HepG2 (cell line): Measurements from ENCODE around the gene CCDC148. TPM values are rescaled to one million over a fixed set of nuclear protein-coding genes. Genes with fewer than 3 reads are reported as not detected.
A peak's percentile ranks its signal among the peaks of the same experiment; 100 is the strongest.

ENCODE experiments used
- AHDC1 ChIP-seq: sonication (generic); formaldehyde crosslinking; IDR thresholded peaks from 2 replicates; pipeline ENCODE4 v1.5.1; 2020; ENCODE audit warnings: mild to moderate bottlenecking, missing genetic modification reagents, borderline replicate concordance
- CAMTA2 ChIP-seq: sonication (generic); formaldehyde crosslinking; IDR thresholded peaks from 2 replicates; pipeline ENCODE4 v1.4.0; 2020; ENCODE audit warnings: mild to moderate bottlenecking, missing genetic modification reagents, borderline replicate concordance
- CENPBD1 ChIP-seq: sonication (generic); formaldehyde crosslinking; IDR thresholded peaks from 2 replicates; pipeline ENCODE4 v1.8.0; 2022; ENCODE audit warnings: missing genetic modification reagents, low read depth, mild to moderate bottlenecking, borderline replicate concordance
- DMTF1 ChIP-seq: sonication (generic); formaldehyde crosslinking; IDR thresholded peaks from 2 replicates; pipeline ENCODE4 v1.4.0; 2020; ENCODE audit warnings: mild to moderate bottlenecking, missing genetic modification reagents
- DR1 ChIP-seq: sonication (generic); formaldehyde crosslinking; IDR thresholded peaks from 2 replicates; pipeline ENCODE4 v1.8.0; 2021; ENCODE audit warnings: mild to moderate bottlenecking, missing genetic modification reagents, inconsistent platforms
- KIAA2018 ChIP-seq: sonication (generic); formaldehyde crosslinking; IDR thresholded peaks from 2 replicates; pipeline ENCODE4 v1.5.0; 2020; ENCODE audit warnings: mild to moderate bottlenecking, missing genetic modification reagents, borderline replicate concordance
- NAIF1 ChIP-seq: sonication (generic); formaldehyde crosslinking; IDR thresholded peaks from 2 replicates; pipeline ENCODE4 v1.5.0; 2020; ENCODE audit warnings: mild to moderate bottlenecking, missing genetic modification reagents, borderline replicate concordance
- RFX3 ChIP-seq: IDR thresholded peaks from 2 replicates; pipeline ENCODE4 v1.6.1; 2016; ENCODE audit warnings: missing biosample characterization, missing genetic modification reagents
- SRY ChIP-seq: sonication (generic); formaldehyde crosslinking; IDR thresholded peaks from 2 replicates; pipeline ENCODE4 v1.8.0; 2022; ENCODE audit warnings: mild to moderate bottlenecking, missing genetic modification reagents
- YEATS2 ChIP-seq: sonication (generic); formaldehyde crosslinking; IDR thresholded peaks from 2 replicates; pipeline ENCODE4 v1.4.0; 2020; ENCODE audit warnings: missing genetic modification reagents, borderline replicate concordance
- ZMAT5 ChIP-seq: sonication (generic); formaldehyde crosslinking; IDR thresholded peaks from 2 replicates; pipeline ENCODE4 v1.5.0; 2020; ENCODE audit warnings: mild to moderate bottlenecking, low read depth, missing genetic modification reagents, borderline replicate concordance
- ZNF235 ChIP-seq: sonication (generic); formaldehyde crosslinking; IDR thresholded peaks from 2 replicates; pipeline ENCODE4 v1.8.1; 2023; ENCODE audit warnings: mild to moderate bottlenecking, missing genetic modification reagents, borderline replicate concordance
- polyA plus RNA-seq, 8 experiments: library from polyadenylated mRNA; depleted of rRNA in 3 of 8; stranded (reverse) in 7 of 8; unstranded in 1 of 8; fragments of >200 nt; fragmentation: Illumina TruSeq in 4 of 8; extraction: Trizol in 4 of 8; gene quantifications; 2 replicates each; pipeline versions ENCODE4 v1.2.1 to v1.2.3, GENCODE V29; 2011 to 2016; ENCODE audit warnings: low read depth in 4 of 8, missing spikeins in 1 of 8, mixed read lengths in 1 of 8; ENCODE audit not compliant: insufficient read depth in 1 of 8
- total RNA-seq, 5 experiments: library from RNA; depleted of rRNA; stranded (reverse); fragments of >200 nt; fragmentation: Illumina TruSeq; extraction: Trizol; gene quantifications; 2 replicates each; pipeline ENCODE4 v1.2.3, GENCODE V29; 2016; ENCODE audit warnings: low read depth in 1 of 5

CCDC148 gene
- total and polyA plus RNA-seq, 2 of the 13 experiments (the other 11 are each of a cell fraction or from before 2014, with no cell fraction given): 0.30 to 0.49 TPM

- TF ChIP-seq ZMAT5 (CRISPR knock-in tag): no peak
- no peak for TF ChIP-seq SRY (CRISPR knock-in tag)
- TF ChIP-seq RFX3 (CRISPR knock-in tag): no peak
- TF ChIP-seq KIAA2018 (CRISPR knock-in tag): no peak
- TF ChIP-seq CENPBD1 (CRISPR knock-in tag): no peak
- TF ChIP-seq ZNF235: no peak
- peak; percentile 92; the same call in 1 of the 2 replicates for TF ChIP-seq AHDC1 (CRISPR knock-in tag)
- TF ChIP-seq DR1 (CRISPR knock-in tag): no peak
- TF ChIP-seq CAMTA2 (CRISPR knock-in tag): no peak
- 0 out of 2 replicates have a peak, but pooled peaks have one; percentile 29 for TF ChIP-seq YEATS2
- no peak for TF ChIP-seq DMTF1 (CRISPR knock-in tag)
- TF ChIP-seq NAIF1: no peak
Observed at GRCh38 chr2:158232476-158232875, 224.1 kb downstream of the CCDC148 start (continued).
